ENCODE data around the gene ADCY10.
"Not testable (repeated sequence)": the region's sequence is repeated elsewhere in the genome, so short reads cannot be mapped to it uniquely, and the experiment has no call there.

Gene ADCY10

DNA sequence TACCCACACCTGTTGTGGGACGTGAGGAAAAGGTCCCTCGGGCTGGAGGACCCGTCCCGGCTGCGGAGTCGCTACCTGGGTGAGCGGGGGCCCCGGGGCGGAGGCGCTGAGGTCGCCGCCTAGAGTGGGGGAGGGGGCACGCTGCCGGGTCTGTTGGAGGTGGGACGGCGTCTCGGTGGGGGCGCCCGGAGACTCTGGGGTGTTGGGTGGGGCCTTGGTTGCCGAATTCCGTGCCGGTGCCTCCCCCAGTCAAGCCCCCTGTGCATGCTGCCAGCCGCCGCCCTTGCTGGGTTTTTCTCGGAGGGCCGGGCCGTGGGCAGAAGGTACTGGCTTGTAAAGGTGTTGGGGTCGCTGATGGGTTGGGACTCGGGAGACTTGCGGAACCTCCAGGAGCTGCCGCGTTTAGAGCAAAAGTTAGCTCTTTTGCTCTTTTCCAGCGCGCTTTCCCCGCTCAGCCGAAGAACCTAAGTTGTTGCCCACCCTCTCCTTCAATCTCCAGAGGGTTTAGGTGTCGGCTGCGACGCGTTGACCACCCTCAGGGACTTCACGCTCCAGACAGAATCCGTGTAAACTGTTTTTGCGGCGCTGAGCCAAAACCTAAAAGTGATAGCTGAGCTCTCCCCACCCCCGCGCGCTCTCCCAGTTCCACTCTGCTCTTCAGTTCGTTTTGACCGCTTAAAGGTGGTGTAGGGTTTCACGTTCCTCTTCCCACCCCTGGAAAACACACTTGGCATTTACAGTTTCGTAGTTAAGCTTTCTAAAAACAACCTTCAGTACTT is 23.2 kb upstream of the ADCY10 start, which contains the start of gene MPC2:
Gene MPC2, minus strand, starts transcription at position 143 of the 779 bp plus-strand sequence. CDS start 1,231 bp downstream, outside the sequence.
- Histone ChIP-seq H3K9ac (ENCODE audit: low read depth, low read length) (peak within 1 kb of the TSS; percentile 95), H3K27ac (ENCODE audit: low read depth, low read length) (peak within 1 kb of the TSS; percentile 97), H3K36me3 (ENCODE audit: insufficient read depth, low read length) (no peaks in the 10 kb centered on the region), H3K4me1 (ENCODE audit: insufficient read depth, low read length) (peaks cover 24% of the 10 kb centered on the region), H3K9me3 (ENCODE audit: insufficient read depth, low read depth, low read length) (no peaks in the 10 kb centered on the region), H3K4me3 (ENCODE audit: low read length) (peak within 1 kb of the TSS; percentile 73), H3K27me3 (ENCODE audit: insufficient read depth, low read length) (no peaks in the 10 kb centered on the region)
- under 1% methylated on average over 51 of the region's 51 CpGs for WGBS

DNA sequence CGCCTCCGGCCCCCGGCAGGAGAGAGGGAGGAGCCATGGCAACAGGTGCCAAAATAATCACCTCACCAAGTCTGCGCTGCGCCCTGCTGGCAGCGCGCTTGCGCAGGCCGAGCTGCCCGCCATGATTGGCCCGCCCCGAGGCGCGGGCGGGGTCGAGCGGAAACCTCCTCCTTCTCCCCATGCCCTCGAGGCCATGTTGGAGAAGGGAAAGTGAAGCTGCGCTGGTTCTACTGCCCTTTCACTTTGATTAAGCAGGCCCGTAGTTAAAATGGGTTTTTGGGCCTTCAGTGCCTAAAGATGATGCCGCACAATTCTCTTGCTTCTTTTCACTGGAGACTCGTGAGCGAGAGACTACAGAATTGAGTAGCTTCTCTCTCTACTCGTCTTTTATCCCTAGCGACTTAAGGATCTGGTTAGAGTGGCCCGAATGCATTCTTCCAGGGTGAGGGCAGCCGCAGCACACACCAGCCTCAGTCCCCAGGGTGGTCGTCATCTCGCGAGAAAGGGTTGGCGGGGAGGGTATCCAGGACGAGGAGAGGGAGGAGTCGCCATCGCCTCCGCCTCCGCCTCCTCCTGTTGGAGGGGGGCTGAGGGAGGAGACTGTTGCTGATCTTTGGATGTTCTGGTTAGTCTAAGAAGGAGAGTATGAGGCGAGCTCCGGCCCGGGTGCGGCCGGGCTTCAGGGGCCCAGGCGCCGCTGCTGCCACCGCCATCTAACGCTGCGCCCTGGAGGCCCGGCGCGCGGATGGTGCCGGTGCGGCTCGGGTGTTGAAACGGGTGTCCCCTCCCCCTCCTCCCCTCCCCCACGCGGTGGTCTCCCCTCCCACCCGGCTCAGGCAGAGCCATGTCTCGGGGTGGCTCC is 22.4 kb upstream of the ADCY10 start, which contains the start of gene DCAF6:
Gene DCAF6, plus strand, starts transcription at position 616 of the 862 bp plus-strand sequence. Its CDS starts 229 bp downstream, at position 845.
- peaks cover 24% of the 10 kb centered on the region for H3K4me1 ChIP-seq (ENCODE audit: insufficient read depth, low read length)
- under 1% methylated on average over 55 of the region's 58 CpGs for WGBS
- H3K9ac ChIP-seq (ENCODE audit: low read depth, low read length), result peak within 1 kb of the TSS; percentile 95
- no peaks in the 10 kb centered on the region for H3K9me3 ChIP-seq (ENCODE audit: insufficient read depth, low read depth, low read length)
- H3K27me3 ChIP-seq (ENCODE audit: insufficient read depth, low read length), result no peaks in the 10 kb centered on the region
- H3K36me3 ChIP-seq (ENCODE audit: insufficient read depth, low read length), result no peaks in the 10 kb centered on the region
- peak within 1 kb of the TSS; percentile 97 for H3K27ac ChIP-seq (ENCODE audit: low read depth, low read length)
- H3K4me3 ChIP-seq (ENCODE audit: low read length), result peak within 1 kb of the TSS; percentile 73

DNA sequence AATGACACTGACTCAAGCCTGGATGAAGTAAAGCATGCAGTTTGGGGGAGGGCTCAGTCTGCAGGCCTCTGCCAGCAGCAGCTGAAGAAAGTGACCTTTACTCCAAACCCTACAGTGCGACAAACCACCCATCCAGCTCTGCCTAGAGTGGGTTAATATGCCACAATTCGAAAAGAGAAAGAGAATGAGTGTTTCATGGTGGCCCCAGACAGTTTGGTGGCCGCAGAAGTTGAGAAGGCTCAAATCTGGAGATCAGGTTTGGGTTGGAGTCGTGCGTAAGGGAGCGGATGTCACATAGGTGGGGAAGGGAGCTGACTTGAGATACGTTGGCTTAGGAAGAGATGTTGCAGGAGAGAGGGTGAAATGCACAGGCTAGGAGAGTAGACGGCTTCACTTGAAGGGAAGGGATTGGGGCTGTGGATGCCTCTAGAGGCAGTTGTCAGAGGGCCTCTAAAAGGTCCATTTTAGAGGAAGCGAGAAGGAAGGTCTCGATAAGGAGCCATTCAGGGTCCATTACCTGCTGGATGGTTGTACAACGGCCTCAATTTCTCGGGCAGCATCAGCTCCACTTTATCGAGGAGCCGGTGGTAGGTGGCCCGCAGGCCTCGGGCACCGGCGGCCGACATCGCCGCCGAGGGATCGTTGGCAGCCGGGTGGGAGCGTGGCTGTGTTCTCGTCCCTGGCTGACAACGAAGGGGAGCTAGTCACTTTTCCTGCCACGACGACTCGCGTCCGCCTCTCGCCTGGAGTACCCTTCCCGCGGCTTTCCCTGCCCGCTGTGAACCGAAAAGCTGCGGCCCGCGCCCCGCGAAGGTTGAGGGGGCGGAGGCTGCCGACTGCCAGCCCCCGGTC is 21.5 kb upstream of the ADCY10 start:
- 2% methylated on average over 45 of the region's 45 CpGs for WGBS
- no peak overlapping the region for H3K27ac ChIP-seq (ENCODE audit: low read depth, low read length)
- H3K9me3 ChIP-seq (ENCODE audit: insufficient read depth, low read depth, low read length), result no peaks in the 10 kb centered on the region
- no peaks in the 10 kb centered on the region for H3K27me3 ChIP-seq (ENCODE audit: insufficient read depth, low read length)
- H3K4me1 ChIP-seq (ENCODE audit: insufficient read depth, low read length), result peaks cover 24% of the 10 kb centered on the region
- no peaks in the 10 kb centered on the region for H3K36me3 ChIP-seq (ENCODE audit: insufficient read depth, low read length)
- peak overlapping the region; percentile 73 for H3K4me3 ChIP-seq (ENCODE audit: low read length)
- H3K9ac ChIP-seq (ENCODE audit: low read depth, low read length), result peak overlapping the region; percentile 95

DNA sequence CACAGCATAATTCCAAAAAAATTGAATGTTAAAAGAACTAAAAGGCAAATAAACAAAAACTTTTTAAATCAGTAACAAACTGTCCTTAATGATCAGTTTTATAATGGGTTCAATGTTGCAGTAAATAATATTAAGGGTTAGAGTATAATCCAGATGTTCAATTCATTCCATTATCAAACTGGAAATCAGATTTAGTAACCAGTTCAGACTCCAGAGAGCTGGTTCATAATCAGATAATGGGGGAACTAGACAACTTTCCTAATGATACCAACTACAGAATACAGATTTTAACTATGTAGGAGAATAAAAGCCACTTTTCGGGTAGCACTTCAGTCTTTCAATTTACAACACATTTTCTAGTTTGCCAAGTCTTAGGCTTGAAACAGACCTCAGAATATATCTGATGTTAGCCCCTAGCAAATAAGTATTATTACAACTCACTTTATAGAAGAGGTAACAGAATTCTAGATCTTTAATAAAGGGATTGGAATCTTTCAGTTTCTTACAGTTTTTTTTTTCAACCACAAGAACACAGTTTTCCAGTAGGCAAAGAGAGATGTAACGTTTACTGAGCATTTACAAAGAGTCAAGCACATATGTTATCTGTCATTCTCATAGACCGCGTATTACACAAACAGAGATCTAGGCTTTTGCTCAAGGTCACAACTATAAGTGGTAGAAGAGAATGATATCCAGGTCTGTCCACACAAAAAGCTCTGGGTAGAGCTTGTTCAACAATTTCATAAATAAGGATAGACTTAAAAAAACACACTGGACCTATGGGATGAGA is 20.7 kb upstream of the ADCY10 start:
- Histone ChIP-seq H3K27ac (ENCODE audit: low read depth, low read length) (no peak overlapping the region), H3K27me3 (ENCODE audit: insufficient read depth, low read length) (no peaks in the 10 kb centered on the region), H3K36me3 (ENCODE audit: insufficient read depth, low read length) (no peaks in the 10 kb centered on the region), H3K9ac (ENCODE audit: low read depth, low read length) (peak overlapping the region; percentile 95; the same call in 1 of the 2 replicates), H3K4me1 (ENCODE audit: insufficient read depth, low read length) (peaks cover 24% of the 10 kb centered on the region), H3K4me3 (ENCODE audit: low read length) (peak overlapping the region; percentile 73), H3K9me3 (ENCODE audit: insufficient read depth, low read depth, low read length) (no peaks in the 10 kb centered on the region)
- WGBS, result 82% methylated on average over 4 of the region's 4 CpGs

DNA sequence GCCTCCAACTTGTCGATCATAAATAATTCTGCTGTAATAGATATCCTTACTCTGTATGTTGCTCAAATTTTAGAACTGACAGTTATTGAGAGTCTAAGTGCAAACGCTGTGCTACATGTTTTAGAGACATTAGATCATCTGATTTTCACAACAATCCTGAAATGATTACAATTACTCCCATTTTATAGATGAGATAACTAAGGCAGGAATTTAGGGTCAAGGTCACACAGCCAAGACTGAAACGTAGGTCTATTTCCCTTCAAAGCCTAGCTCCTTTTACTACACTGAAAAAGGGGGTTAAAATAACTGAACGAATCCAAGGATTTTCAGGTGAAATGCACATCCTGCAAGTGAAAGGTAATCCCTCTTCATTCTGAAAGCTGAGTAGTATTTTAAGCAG is 19.9 kb upstream of the ADCY10 start:
- WGBS, result 86% methylated on average over 4 of the region's 4 CpGs

DNA sequence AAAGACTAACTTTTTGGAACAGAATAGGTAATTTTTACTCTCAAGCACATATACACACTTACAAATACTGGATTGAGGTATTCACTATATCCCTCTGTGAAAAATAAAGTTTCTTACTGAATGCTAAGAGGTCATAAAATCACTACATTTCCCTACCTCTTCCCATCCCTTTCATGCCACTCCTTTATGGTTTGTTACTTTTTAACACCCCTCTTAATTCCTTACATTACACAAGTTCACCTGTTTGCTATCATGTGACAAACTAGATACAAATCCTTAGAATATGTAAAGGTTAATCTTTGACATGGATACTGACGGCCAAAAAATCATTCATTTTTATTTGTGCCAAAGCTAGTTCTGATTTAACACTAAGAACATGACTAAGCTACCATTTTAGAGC is 15.8 kb upstream of the ADCY10 start:
- no peak overlapping the region for H3K9ac ChIP-seq (ENCODE audit: low read depth, low read length)
- H3K4me1 ChIP-seq (ENCODE audit: insufficient read depth, low read length), result peaks cover 6% of the 10 kb centered on the region
- H3K4me3 ChIP-seq (ENCODE audit: low read length), result no peak overlapping the region
- WGBS, result 100% methylated on average over 1 of the region's 1 CpG
- no peaks in the 10 kb centered on the region for H3K36me3 ChIP-seq (ENCODE audit: insufficient read depth, low read length)
- H3K9me3 ChIP-seq (ENCODE audit: insufficient read depth, low read depth, low read length), result no peaks in the 10 kb centered on the region
- H3K27me3 ChIP-seq (ENCODE audit: insufficient read depth, low read length), result no peaks in the 10 kb centered on the region
- no peak overlapping the region for H3K27ac ChIP-seq (ENCODE audit: low read depth, low read length)

More for the DNA sequence above, 19.9 kb upstream of the ADCY10 start:
- no peaks in the 10 kb centered on the region for H3K9me3 ChIP-seq (ENCODE audit: insufficient read depth, low read depth, low read length)
- H3K27me3 ChIP-seq (ENCODE audit: insufficient read depth, low read length), result no peaks in the 10 kb centered on the region
- no peak overlapping the region for H3K4me3 ChIP-seq (ENCODE audit: low read length)
- H3K36me3 ChIP-seq (ENCODE audit: insufficient read depth, low read length), result no peaks in the 10 kb centered on the region
- H3K27ac ChIP-seq (ENCODE audit: low read depth, low read length), result no peak overlapping the region
- peaks cover 20% of the 10 kb centered on the region for H3K4me1 ChIP-seq (ENCODE audit: insufficient read depth, low read length)
- no peak overlapping the region for H3K9ac ChIP-seq (ENCODE audit: low read depth, low read length)

DNA sequence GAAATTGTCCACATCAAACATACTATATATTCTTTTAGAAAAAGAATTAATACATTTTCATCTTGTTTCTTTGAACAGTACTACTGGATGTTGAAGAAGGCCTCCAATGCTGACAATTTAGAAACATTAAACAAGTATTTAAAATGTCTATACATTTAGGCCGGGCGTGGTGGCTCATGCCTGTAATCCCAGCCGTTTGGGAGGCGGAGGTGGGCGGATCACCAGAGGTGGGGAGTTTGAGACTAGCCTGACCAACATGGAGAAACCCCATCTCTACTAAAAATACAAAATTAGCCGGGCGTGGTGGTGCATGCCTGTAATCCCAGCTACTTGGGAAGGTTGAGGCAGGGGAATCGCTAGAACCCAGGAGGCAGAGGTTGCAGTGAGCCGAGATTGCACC is 15.0 kb upstream of the ADCY10 start:
- 94% methylated on average over 9 of the region's 9 CpGs for WGBS
- H3K4me1 ChIP-seq (ENCODE audit: insufficient read depth, low read length); H3K36me3 ChIP-seq (ENCODE audit: insufficient read depth, low read length); H3K4me3 ChIP-seq (ENCODE audit: low read length); H3K27me3 ChIP-seq (ENCODE audit: insufficient read depth, low read length); H3K9me3 ChIP-seq (ENCODE audit: insufficient read depth, low read depth, low read length); H3K9ac ChIP-seq (ENCODE audit: low read depth, low read length); H3K27ac ChIP-seq (ENCODE audit: low read depth, low read length): not testable (repeated sequence)

DNA sequence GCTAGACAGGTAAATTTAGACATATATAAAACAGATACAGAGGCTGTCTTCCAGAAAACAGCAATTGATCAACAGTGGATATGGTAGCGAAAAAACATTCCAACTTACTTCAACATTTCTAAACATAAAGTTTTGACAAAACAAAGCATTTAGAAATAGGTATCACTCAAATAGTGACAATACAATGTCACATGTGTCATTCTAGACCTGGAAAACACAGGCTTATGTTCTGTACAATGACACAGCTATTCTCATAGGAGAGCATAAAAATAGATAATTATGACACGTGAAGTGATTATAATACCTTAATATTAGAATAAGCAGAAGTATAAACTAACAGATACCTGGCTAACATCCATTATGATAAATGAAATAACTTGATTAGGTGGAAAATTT is 14.5 kb upstream of the ADCY10 start:
- no peaks in the 10 kb centered on the region for H3K36me3 ChIP-seq (ENCODE audit: insufficient read depth, low read length)
- no peaks in the 10 kb centered on the region for H3K4me1 ChIP-seq (ENCODE audit: insufficient read depth, low read length)
- no peak overlapping the region for H3K9ac ChIP-seq (ENCODE audit: low read depth, low read length)
- no peak overlapping the region for H3K4me3 ChIP-seq (ENCODE audit: low read length)
- H3K27me3 ChIP-seq (ENCODE audit: insufficient read depth, low read length), result no peaks in the 10 kb centered on the region
- H3K9me3 ChIP-seq (ENCODE audit: insufficient read depth, low read depth, low read length), result no peaks in the 10 kb centered on the region
- 100% methylated on average over 1 of the region's 2 CpGs for WGBS
- H3K27ac ChIP-seq (ENCODE audit: low read depth, low read length), result no peak overlapping the region

DNA sequence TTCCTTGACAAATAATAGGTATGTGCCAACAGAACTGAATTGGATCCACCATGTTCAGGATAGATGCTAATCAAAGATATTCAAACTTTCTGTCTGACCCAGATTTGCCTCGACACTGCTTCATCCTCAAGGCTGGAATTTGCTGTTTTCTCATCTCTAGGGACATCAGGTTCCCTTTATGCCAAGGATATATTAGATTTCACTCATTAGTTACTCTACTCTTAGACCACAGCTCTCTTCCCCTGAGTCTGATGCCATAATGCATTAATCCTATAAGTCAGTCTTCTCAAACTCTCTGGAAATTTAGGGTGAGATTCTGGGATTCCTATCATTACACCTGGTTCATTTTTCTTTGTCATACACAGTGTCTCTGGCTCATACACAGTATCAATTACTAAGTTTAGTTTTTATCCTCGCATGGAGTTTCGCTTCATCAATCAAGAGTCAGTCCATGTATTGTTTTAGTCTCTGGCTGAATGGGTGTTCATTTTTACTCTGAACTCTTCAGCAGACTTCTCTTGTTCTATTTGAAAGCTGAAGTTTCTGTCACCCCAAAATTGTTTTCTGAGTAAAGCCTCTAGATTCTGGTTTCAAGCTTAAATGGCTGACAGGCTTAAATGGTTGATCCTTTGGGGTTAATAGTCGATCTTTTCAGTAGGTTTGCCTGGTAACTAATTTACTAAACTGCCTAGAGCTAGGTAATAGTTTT is 13.3 kb upstream of the ADCY10 start:
- H3K27me3 ChIP-seq (ENCODE audit: insufficient read depth, low read length), result no peaks in the 10 kb centered on the region
- H3K9me3 ChIP-seq (ENCODE audit: insufficient read depth, low read depth, low read length), result no peaks in the 10 kb centered on the region
- no peak overlapping the region for H3K9ac ChIP-seq (ENCODE audit: low read depth, low read length)
- H3K4me1 ChIP-seq (ENCODE audit: insufficient read depth, low read length), result no peaks in the 10 kb centered on the region
- H3K36me3 ChIP-seq (ENCODE audit: insufficient read depth, low read length), result no peaks in the 10 kb centered on the region
- H3K27ac ChIP-seq (ENCODE audit: low read depth, low read length), result no peak overlapping the region
- 100% methylated on average over 4 of the region's 4 CpGs for WGBS
- H3K4me3 ChIP-seq (ENCODE audit: low read length), result no peak overlapping the region
